Measurements from ENCODE around the gene BLOC1S5. TPM values are rescaled to one million over a fixed set of nuclear protein-coding genes. Genes with fewer than 3 reads are reported as not detected.

BLOC1S5 gene
- total and polyA plus RNA-seq, 2 of the 8 experiments (the other 6 are each of a cell fraction or from before 2014, with no cell fraction given): 3.4 to 17.2 TPM

GRCh38 chr6:8020083-8020482 is 44.1 kb downstream of the BLOC1S5 start (continued):
- TF ChIP-seq CHD7 (IDR thresholded peaks at IDR 0.05; ENCODE audit: insufficient replicate concordance, low read length) (no peak), TCF12 (IDR thresholded peaks at IDR 0.05; ENCODE audit: low read depth, low read length) (no peak), SUZ12 (IDR thresholded peaks at IDR 0.05; ENCODE audit: low read length) (no peak), SP4 (IDR thresholded peaks at IDR 0.05; ENCODE audit: low read length) (no peak), TAF7 (optimal IDR thresholded peaks at IDR 0.05; ENCODE audit: borderline replicate concordance, low read depth, low read length) (no peak), SP1 (IDR thresholded peaks at IDR 0.05; ENCODE audit: low read depth, low read length) (no peak), CTBP2 (IDR thresholded peaks at IDR 0.05; ENCODE audit: borderline replicate concordance, insufficient read depth, insufficient read length, low read length) (no peak), ATF3 (IDR thresholded peaks at IDR 0.05; ENCODE audit: insufficient read depth, low read depth, low read length) (no peak), YY1 (IDR thresholded peaks at IDR 0.05; ENCODE audit: low read depth, low read length) (no peak), JUND (IDR thresholded peaks at IDR 0.05; ENCODE audit: low read length) (no peak), BACH1 (IDR thresholded peaks at IDR 0.05; ENCODE audit: low read length) (no peak), KDM4A (IDR thresholded peaks at IDR 0.05; ENCODE audit: low read depth, low read length, severe bottlenecking) (no peak)
